Superior temporal gyrus (tissue), 1 donor: ENCODE results near the gene MOGAT1.

ENCODE experiments used
- DNase-seq: peaks from one replicate; pipeline ENCODE4 v3.0.0-alpha.2; 2016; ENCODE audit errors: extremely low spot score

MOGAT1 gene

GRCh38 chr2:222671259-222672067, at the start of gene MOGAT1:
Gene MOGAT1, plus strand, starts transcription at chr2:222671658. Its CDS starts 128 bp downstream, at chr2:222671786.
- no peak for DNase-seq

- no peak for DNase-seq
Observed at GRCh38 chr2:222621893-222622292, 49.6 kb upstream of the MOGAT1 start.

GRCh38 chr2:222622910-222623309, 48.5 kb upstream of the MOGAT1 start:
- DNase-seq = no peak

- DNase-seq = no peak
Observed at GRCh38 chr2:222623756-222624309, 47.6 kb upstream of the MOGAT1 start.

GRCh38 chr2:222627764-222628163, 43.7 kb upstream of the MOGAT1 start:
- no peak for DNase-seq

- DNase-seq = no peak
Observed at GRCh38 chr2:222635295-222635694, 36.2 kb upstream of the MOGAT1 start.

- DNase-seq = no peak
Observed at GRCh38 chr2:222637067-222637466, 34.4 kb upstream of the MOGAT1 start.

- DNase-seq = no peak
Observed at GRCh38 chr2:222641336-222641735, 30.1 kb upstream of the MOGAT1 start.

GRCh38 chr2:222643134-222643533, 28.3 kb upstream of the MOGAT1 start:
- DNase-seq = no peak

GRCh38 chr2:222646008-222646407, 25.4 kb upstream of the MOGAT1 start:
- no peak for DNase-seq

- no peak for DNase-seq
Observed at GRCh38 chr2:222649801-222650200, 21.7 kb upstream of the MOGAT1 start.

- DNase-seq = no peak
Observed at GRCh38 chr2:222651718-222652418, 19.6 kb upstream of the MOGAT1 start.

- DNase-seq = no peak
Observed at GRCh38 chr2:222652491-222653255, 18.8 kb upstream of the MOGAT1 start.

GRCh38 chr2:222653280-222653679, 18.2 kb upstream of the MOGAT1 start:
- no peak for DNase-seq

GRCh38 chr2:222655787-222656525, 15.5 kb upstream of the MOGAT1 start, which contains the start of gene FARSB:
Gene FARSB, minus strand, starts transcription at chr2:222656092. Its CDS starts 19 bp downstream, at chr2:222656073.
- peak; percentile 98 for DNase-seq

- peak; percentile 23 for DNase-seq
Observed at GRCh38 chr2:222656526-222657446, 14.7 kb upstream of the MOGAT1 start.

- DNase-seq = no peak
Observed at GRCh38 chr2:222663479-222663878, 8.0 kb upstream of the MOGAT1 start.

GRCh38 chr2:222668494-222669154, 2.8 kb upstream of the MOGAT1 start:
- DNase-seq = no peak

- DNase-seq = no peak
Observed at GRCh38 chr2:222669353-222669752, 2.1 kb upstream of the MOGAT1 start.
